ENCODE measurements around the gene VSX2.
"Not testable (repeated sequence)": the region's sequence is repeated elsewhere in the genome, so short reads cannot be mapped to it uniquely, and the experiment has no call there.

VSX2 gene

GRCh38 chr14:74260525-74261233, 21.4 kb downstream of the VSX2 start:
- DNase-seq, result no peak

- DNase-seq, result no peak
These were observed 22.0 kb downstream of the VSX2 start for GRCh38 chr14:74261288-74261687.

- DNase-seq, result no peak
These were observed 22.8 kb downstream of the VSX2 start for GRCh38 chr14:74262076-74262475.

- DNase-seq, result no peak
These were observed 23.9 kb downstream of the VSX2 start for GRCh38 chr14:74263181-74263580.

GRCh38 chr14:74263921-74264320, 24.7 kb downstream of the VSX2 start:
- DNase-seq, result no peak

- DNase-seq, result no peak
These were observed 26.2 kb downstream of the VSX2 start for GRCh38 chr14:74265301-74265965.

- DNase-seq, result no peak
These were observed 28.3 kb downstream of the VSX2 start for GRCh38 chr14:74267588-74267987.

- not testable (repeated sequence) for DNase-seq
These were observed 31.3 kb downstream of the VSX2 start for GRCh38 chr14:74270382-74271177.

GRCh38 chr14:74271365-74271764, 32.1 kb downstream of the VSX2 start:
- DNase-seq, result no peak

- DNase-seq, result no peak
These were observed 36.1 kb downstream of the VSX2 start for GRCh38 chr14:74275241-74275841.

GRCh38 chr14:74278080-74278479, 38.8 kb downstream of the VSX2 start:
- no peak for DNase-seq

GRCh38 chr14:74281069-74281468, 41.8 kb downstream of the VSX2 start:
- DNase-seq, result no peak

GRCh38 chr14:74286736-74287135, 47.5 kb downstream of the VSX2 start:
- no peak for DNase-seq

GRCh38 chr14:74289801-74290200, 50.6 kb downstream of the VSX2 start:
- no peak for DNase-seq

- peak; percentile 24 for DNase-seq
These were observed 51.2 kb downstream of the VSX2 start for GRCh38 chr14:74290415-74290814.

- no peak for DNase-seq
These were observed 52.8 kb downstream of the VSX2 start for GRCh38 chr14:74292061-74292460.

- no peak for DNase-seq
These were observed 54.4 kb downstream of the VSX2 start for GRCh38 chr14:74293606-74294005.

- DNase-seq, result no peak
These were observed 56.8 kb downstream of the VSX2 start for GRCh38 chr14:74296037-74296467.

GRCh38 chr14:74297986-74298385, 58.7 kb downstream of the VSX2 start:
- DNase-seq, result no peak

- peak; percentile 33 for DNase-seq
These were observed 59.9 kb downstream of the VSX2 start for GRCh38 chr14:74299061-74299545.

GRCh38 chr14:74301594-74302151, 62.4 kb downstream of the VSX2 start:
- DNase-seq, result no peak

- DNase-seq, result peak; percentile 60
These were observed 62.9 kb downstream of the VSX2 start for GRCh38 chr14:74302152-74302628.
